Medulla oblongata (tissue), 1 donor: ENCODE data around the gene ATIC.

Experiments
- DNase-seq: peaks from one replicate; pipeline ENCODE4 v3.0.0-alpha.2; 2015; ENCODE audit errors: extremely low spot score

Gene ATIC

DNA sequence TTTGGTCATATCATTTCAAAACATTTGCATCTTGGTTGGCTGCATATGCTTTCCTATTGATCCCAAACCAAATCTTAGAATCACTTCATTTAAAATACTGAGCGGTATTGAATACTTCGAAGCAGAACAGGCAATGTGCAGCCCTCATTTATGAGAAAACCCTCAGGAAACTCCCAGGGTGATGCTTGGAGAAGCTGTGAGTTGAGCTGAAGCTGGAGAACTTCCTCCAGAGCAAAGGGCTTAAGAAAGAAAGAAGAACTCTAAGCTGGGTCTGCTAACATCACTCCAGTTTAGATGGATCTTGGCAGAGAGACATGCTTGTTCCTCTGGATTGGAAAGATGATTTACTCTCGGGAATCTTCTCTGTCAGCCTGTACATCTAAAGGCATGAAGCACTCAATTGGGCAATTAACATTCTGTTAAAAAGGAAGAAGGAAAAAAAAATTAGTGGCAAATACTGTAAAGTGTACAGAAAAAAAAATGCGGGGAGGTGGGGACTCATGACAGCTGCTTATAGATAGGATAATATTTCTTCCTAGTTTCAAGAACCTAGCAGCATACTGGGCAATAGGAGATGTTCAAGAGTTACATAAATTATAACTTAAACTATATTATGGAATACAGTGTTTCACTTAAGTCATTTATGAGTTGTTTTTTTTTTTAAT is 49.5 kb downstream of the ATIC start:
- no peak for DNase-seq

DNA sequence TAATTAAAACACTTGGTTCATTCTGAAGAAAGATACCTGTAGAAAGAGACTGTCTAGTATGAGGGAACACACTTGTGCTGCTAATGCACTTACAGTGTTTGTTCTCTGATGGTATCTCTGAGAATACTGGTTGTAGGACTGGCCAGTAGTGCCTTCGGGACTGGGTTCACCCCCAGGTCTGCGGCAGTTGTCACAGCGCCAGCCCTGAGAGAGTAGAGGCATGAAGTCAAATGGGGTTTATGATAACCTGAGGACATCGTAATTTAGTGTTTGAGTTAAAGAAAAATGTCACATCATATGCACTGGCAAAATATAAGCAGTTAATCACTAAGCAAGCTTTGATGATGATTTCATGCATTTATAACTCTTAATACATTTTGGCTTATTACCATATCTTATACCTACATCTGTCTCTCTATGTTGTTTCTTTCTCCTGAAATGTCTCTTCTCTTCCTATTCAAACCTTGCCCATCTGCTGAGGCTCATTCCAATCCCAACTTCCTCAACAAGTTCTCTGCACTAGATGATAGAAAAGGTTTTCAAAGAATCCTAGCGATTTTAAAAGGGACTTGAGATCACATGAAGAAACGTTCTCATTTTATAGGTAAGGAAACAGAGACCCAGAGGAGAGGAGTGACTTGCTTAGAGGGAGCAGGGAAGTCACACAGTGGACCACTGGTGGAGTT is 50.2 kb downstream of the ATIC start:
- DNase-seq, result no peak

DNA sequence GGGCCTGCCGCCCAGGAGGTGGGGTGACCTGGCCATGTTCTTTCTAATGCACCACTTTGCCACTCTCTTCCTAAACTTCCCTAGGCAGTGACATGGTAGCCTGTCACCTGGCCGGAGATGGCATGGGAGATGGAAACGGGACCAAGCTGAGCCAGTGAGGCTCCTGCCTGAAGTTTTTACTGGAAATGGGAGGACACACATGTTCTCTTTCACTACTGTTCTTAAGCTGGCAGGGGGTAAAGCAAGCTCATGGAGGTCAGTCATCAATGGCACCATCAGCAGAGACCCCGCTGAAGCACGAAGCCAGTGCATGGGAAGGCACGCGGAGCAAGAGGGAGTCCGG is 50.7 kb downstream of the ATIC start:
- no peak for DNase-seq

DNA sequence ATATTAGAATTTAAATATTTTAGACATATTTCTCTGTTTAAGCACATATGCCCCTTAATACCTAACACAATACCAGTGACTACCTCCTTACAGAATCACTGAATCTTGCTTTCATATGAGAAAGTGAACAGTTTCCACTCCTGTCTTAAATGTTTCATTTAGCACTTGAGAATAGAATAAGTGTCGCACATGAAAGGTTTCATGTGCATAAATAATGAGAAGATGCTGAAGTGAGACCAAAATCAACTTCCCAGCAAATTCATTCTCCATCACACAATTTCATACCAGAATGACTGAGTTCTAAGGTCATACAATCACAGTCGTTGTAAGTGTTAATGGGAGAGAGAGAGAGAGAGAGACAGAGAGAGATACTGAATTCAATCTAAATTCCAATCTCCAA is 51.2 kb downstream of the ATIC start:
- DNase-seq, result no peak

DNA sequence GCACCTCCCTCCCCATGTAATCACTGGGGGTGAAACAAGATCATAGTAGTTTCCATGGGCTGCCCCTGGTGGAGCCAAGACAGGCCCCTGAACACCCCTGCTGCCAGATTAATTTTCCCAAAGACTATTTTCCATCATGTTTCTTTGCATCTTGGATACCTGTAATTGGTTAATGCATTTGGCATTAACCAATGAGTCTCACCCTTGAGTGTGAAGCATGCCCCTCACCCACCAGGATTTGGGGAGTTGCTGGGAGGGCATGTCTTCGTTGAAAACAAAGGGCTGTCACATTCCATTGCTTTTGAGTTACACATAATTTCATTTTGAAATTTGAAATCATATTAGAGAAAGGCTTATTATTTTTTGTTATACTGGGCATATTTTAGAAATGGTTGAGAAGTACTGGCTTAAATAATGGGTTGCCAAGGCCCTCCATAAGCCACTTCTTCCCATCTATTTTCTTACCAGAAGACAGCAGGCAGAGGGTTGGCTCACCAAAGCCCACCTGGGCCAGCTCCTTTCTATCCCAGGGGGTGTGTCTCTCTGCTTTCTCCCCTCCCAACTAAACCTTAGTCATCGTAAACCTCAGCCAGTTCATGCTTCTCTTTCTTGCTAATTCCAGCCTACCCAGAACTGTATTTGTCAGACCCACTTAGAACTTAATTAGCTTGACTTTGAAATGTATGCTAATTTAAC is 51.8 kb downstream of the ATIC start:
- DNase-seq, result no peak

DNA sequence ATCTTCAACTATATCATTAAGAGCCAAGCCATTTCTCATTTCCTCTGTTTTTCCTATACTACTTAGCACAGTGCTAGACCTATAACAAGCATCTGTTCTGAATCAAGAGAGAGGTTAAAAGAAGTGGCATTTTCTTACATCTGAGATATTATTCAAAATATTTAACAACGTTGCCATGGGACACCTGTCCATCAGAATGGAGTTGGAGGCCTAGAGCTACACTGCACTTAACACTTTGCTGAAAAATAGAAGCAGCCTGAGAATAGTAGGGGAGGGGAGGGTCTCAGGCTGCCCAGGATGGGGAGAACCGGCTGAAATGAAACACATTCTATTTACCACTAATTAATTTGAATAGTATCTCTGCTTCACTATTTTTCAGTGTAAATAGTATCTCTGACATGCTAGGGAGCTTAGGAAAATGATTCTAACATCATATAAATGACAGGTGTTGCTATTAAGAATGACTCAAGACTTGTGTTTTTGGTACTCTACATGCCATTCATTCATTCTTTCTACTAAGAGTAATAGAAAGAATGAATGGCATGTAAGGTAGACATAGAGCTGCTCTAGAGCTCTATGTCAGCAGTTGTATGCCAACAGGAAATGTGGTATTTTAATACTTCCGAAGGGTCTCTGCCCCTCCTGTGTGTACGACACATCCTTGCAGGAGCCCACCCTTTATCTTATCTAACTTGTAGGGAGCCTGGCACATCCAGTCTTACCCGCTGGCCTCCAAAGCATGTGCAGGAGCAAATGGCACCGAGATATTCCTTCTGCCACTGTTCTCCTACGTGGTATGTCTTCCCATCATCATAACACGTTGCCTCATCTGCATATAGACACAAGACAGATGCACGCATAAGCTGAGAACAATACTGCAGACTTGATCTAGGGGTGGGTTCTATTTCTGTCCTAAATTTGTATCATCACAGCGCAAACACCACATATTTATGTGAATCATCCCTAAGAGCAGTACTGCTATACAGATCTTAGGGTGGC is 52.6 kb downstream of the ATIC start:
- DNase-seq, result no peak

DNA sequence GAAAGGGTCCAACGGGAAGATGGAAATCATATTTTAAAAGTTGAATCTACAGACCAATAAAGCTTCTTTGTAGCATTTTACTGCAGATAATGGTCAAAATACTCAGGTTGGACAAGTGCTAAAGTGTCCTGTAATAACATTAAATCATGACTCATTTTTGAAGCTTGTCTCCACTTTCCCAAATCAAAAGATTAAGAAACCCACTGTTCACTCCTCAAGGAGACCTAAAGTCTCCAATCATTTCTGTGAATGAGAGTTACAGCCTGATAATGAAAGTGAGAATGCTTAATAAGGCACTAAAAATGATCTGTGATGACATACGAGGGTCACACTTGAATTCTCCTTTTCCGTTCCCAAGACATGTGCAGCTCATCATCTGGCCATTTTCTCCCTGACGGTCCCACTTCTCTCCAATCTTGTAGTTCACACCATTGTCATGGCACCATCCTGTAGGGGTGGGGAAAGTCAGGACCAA is 53.4 kb downstream of the ATIC start:
- no peak for DNase-seq

DNA sequence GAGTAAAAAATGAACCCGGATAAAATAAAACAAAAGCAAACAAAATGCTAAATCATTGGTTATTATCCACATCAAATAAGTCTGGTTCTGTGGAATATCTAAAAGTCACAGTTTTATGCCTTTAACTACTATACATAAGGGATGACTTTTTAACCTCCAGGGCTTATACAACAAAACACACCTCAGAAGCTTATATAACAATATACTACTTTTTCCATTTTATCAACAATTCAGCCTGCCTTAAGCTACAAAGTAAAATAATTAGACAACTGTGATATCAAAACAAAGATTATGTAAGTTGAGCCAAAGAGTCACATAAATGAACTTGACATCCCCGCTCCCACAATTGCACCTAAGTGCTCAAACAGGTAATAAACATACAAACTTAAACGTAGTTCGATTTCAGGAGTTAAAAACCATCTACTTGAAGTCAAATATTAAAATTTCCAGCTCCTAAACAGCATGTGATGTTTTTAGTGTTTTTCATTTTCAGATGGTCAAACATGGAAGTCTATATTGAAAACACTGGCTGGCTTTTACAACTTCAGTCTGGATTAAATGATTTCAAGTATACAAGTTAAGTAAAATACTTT is 54.7 kb downstream of the ATIC start:
- no peak for DNase-seq

DNA sequence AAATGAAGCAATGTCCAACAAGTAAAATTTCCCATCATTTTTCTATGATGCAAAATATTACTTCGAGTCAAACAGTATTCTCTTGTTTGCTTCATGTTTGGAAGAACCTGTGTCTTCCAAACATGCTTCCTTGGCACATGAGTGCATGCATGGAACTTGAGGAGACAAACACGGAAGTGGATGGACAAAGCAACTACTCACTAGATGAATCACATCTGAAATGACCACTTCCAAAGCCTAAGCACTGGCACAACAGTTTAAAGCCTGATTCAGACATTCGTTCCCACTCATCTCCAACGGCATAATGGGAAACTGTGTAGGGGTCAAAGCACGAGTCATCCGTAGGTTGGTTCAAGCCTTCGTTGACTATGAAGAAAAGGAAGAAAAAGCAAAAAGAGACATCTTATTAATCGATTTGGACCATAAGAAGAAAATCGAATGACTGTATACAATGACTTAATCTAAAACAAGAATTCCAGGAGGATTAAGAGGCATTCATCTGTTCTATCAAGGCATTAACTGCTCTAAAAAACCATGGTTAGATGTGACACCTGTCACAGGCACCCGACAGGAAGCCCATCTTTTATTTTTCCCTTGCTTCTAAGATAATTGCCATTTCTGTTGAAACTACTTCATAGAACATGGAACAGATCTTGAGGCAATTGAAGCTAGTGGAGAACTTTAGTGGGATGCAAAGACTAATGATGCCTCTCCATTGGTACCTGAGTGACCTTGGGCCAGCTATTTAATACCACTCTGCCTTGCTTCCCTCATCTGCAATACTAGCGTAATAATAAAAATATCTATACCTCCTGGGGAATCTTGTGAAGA is 56.0 kb downstream of the ATIC start:
- no peak for DNase-seq

DNA sequence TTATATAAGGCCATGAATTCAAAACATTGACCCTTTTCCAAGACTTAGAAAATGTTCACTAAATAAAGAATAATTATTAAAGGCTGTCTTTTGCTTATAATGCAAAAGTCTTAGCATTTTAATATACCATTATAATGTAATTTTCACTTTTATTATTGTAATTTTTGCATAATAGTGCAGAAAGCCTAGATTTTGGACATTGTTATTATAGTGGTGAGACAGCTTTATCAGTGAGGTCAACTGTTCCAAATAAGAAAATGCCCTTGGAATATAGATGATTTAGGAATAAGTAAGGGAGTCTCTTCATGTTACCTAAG is 56.6 kb downstream of the ATIC start:
- DNase-seq, result no peak

DNA sequence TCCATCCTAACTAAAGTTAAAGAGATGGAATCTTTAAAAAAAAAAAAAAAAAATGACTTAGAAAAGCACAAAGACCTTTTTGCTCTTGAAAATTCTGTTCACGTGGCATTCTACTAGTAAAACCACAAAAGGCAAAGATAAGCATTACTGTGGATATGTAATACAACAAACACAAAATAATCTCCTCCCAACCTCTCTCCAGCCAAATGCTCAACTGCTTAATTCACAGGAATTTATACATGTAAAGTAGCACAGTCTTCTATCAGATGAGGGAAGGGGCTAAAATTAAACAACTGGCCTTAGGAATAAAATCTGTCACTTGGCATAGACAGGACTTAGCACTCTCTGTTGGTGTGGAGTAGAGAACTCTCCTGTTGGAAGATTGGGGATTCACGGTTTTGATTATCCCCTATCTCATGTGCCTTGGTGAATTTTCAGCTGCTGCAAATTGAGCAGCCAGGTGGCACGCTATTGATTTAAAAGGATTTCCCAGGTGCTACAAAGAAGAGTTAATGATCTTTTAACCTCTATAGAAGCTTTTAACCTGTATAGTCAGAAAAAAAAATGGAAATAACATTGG is 57.4 kb downstream of the ATIC start:
- DNase-seq, result no peak

DNA sequence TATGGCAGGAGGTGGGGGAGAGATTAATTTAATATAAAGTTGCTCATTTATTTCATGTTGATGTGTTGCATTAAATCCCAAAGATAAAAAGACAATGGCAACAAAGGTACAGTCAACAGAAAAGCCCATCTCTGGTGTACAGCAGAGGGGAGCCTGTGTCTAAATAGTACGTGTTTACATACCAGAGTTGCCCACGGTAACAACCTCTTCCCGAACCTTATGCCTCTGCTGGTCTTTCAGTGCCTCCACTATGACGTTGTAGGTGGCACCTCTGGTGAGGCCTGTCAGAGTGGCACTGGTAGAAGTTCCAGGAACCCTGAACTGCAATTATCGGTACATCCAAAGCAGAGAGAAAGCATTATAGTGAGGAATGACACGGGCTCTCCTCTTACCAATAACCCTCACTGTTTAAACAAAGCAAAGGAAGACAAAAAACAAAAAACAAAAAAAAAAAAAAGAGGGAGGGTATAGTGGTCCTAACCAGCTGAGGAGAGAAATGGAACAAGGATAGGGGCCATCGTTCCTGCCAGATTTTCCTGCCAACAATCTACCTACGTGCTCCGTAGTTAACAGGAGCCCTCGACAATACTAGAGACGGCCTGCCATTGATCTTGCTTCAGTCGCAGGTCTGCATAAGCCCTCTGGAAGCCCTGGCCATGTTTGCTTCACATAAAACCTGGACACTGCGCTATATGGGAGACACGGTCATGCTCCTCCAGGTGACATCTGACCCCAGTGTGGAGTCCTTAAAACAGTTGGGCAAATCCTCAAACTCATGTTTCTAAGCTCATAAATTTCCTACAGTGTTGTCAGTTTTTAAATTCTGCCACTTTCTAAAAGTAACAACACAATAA is 58.5 kb downstream of the ATIC start:
- no peak for DNase-seq

DNA sequence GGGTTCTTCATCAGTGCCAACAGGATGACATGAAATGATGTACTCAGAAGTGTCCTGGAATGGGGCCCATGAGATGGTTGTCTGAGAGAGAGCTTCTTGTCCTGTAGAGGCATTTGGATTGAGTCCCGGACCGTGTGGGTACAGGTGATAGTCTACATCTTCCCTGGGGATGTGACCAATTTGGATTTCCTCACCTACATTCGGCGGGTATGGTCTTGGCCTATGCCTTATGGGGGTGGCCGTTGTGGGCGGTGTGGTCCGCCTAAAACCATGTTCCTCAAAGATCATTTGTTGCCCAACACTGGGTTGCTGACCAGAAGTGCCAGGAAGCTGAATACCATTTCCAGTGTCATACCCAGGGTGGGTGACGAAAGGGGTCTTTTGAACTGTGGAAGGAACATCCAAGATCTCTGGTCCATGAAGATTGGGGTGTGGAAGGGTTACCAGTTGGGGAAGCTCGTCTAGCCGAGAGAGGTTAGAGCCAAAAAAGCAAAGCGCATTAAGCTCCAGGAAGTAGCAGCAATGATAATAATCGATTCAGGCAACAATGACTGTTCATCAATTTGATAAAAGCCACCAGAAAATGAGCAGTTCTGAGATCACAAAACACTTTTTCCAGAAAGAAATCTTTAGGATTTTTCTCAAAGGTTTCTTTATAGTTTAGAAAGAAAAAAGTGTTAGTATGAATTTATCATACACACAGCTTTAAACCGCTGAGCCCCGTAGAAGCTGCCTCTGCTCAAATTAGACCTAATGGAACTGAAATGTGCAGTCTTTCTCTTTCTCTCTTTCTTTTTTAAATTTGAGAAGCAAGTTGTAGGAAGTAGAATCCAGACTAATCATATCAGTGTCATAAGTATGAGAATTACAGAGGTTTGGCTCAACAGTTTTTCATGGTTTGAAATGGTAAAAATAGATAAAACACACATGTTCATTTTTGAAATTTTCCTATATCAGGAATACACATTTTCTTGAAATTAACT is 60.3 kb downstream of the ATIC start:
- no peak for DNase-seq

DNA sequence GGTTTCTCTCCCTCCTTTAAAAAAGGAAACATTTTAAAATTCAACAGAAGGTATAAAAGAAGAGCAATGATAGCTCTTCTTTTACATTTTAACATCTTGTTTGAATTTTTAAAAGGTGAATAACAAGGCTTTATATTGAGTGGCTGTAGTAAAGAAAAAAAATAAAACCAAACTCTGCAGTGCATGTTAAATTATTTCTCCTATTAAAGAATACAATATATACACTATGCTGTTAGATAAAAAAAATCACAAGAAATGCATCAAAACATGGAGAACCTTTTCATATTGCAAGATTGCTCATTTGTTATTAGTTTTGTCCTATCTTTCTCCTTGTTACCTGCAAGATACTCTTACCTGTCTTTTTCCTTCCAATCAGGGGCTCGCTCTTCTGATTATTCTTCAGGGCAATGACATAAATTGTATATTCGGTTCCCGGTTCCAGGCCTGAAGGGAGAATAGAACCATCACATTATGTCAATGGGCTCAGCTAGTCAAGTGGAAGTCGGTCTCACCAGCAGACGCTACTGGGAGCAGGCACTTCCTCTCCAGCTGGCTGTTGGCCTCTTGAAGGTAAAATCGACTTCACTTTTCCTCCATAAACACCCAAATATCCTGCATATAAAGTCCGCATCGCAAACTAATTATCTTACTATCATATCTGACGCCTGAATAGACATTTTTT is 61.2 kb downstream of the ATIC start:
- DNase-seq, result no peak

DNA sequence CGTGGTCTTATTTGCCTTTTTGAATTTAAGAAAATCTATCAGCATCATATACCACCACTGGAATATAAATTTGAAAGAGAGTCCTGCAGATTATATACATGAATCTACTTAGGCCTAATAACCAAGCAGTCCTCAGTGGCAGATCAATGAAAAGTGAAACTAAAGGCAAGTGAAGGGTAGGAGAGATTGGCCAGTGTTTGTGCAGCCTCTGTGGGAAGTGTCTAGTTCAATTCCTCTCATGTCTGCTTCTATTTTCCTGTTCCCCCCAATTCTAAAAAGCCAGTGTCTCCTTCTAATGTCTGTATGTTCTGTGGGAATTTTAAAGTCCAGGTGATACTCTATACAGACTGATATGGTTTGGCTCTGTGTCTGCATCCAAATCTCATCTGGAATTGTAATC is 62.1 kb downstream of the ATIC start:
- DNase-seq, result no peak

DNA sequence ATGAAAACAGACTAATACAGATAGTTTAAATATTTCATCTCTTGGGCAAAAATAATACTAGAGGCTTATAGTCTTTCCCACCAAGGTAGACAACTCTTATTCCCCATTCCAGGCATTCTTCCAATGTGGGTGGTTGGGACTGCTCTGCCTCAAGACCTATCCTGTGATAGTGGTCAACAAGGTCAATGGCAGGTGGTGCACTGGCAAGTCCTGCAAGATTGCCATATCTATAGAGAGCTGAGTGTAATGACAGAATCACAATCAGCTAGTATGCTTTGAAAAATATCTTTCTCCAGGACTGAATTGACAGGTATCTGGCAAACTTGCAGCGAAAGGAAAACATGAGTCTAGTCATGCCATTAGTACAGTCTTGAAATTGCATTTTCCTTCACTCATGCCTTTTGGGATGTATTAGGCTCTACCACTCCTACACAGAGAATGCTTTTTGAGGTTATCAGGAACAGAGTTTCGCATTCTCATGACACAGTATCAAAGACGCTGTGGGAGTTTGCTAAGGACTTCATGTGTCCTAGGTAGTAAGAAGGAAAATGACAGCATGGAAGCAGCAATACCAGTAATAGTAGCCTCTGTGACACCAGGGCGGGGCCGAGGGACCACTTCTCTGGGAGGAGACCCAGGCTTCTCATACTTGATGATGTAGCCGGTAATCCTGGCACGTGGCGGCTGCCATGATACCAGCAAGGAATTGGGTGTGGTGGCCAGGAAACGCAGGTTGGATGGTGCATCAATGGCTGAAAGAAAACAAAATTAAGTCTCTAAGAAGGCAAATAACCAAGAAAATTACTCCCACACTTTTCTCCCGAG is 63.0 kb downstream of the ATIC start:
- DNase-seq, result no peak

DNA sequence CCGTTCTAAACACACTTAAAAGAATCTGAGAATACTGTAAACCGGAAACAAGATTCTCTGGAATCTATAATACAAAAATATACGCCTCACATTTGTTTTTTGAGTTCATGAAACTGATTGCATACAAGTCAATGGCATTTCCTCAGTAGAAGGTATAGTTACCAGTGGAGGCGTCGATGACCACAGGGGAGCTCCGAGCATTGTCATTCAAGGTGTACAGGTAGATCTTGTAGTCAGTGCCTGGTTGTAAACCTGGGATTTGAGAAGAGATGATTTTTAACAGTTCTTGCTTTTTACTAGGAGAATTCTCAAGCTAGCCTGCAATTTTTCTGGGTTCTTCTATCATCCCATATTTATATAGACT is 63.6 kb downstream of the ATIC start:
- no peak for DNase-seq
